HG03196 (cell line): ENCODE measurements around the gene ZDHHC23.

Experiments
- ATAC-seq: cut with Tn5 transposase; IDR thresholded peaks from one replicate; pipeline ENCODE4 v1.9.1; 2021; ENCODE audit not compliant: unreplicated experiment

The ZDHHC23 gene

DNA sequence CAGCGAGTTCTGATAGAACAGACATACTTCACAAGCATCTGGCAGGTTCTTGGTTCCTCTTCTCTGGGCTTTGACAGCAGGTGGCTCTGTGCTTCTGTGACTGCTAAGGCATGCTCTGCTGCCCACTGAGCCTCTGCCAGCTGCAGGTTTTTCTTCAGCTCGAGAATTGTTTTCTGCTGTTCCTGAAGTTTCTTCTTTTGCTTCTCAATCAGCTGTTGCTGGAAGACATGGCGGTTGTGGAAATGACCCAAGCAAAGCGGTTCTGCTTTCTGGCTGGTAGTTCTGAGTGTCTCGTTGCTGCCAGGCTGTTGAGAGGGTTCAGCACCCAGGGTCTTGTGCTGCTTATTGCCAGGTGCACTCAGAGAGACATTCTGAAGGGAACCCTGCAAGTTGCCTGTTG is 57.7 kb downstream of the ZDHHC23 start:
- ATAC-seq: peak; percentile 82

DNA sequence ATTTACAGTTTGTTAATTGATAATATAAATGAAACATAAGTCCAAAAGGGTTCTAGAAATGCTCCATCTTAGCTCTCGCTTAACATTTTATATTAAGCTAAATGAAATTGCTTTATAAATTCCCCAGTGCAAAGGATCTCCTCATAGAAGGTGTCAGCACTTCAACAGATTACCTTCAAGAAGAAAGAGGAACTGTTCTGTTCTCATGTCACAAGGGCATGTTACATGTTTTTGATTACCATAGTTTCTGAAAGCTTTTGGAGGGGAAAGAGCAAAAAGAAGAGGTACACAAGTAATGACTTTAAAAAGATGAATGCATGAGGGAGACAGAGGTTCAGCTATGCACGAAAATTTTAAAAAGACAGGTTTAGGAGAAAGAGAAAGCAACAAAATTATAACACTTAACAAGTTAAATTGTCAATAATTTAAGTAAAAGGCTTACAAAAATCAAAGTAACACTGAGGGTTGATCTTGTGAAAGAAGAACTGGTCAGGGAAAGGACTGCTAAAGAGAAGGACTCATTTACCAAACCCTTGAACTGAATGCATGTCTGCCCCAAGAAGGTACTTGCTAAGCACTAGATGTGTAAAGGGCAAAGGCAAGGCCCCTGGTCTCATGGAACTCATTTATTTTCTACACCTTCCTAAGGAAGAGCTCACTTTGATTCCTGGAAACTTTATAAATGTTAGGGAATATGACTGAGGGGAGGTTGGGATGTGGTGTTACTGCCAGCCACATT is 63.4 kb downstream of the ZDHHC23 start:
- no peak for ATAC-seq
